NCI-H1417 (cell line): ENCODE results near the gene ABCG2.
"Not testable (repeated sequence)": the region's sequence is repeated elsewhere in the genome, so short reads cannot be mapped to it uniquely, and the experiment has no call there.

Experiments used
- DNase-seq, 3 experiments: peaks; one replicate each; lab custom pipeline; 2025; lab: John Stamatoyannopoulos, UW

ABCG2 gene

GRCh38 chr4:88112856-88113255 is 45.6 kb downstream of the ABCG2 start:
- DNase-seq, result no peak

GRCh38 chr4:88110826-88111225 is 47.6 kb downstream of the ABCG2 start:
- no peak for DNase-seq

GRCh38 chr4:88109123-88109881 is 49.1 kb downstream of the ABCG2 start:
- no peak for DNase-seq

GRCh38 chr4:88108747-88109122 is 49.7 kb downstream of the ABCG2 start:
- DNase-seq, result no peak

DNA sequence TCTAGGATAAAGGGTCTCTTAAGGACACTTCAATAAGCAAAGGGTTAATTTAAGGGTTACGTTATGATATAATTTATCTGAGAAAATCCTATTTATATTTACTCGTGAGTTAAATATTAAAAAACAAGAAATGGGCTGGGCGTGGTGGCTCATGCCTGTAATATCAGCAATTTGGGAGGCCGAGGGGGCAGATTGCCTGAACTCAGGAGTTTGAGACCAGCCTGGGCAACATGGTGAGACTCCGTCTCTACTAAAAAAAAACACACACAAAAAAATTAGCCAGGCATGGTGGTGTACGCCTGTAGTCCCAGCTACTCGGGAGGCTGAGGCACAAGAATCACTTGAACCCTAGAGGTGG is 50.4 kb downstream of the ABCG2 start:
- not testable (repeated sequence) for DNase-seq

- DNase-seq, result no peak
Measured at GRCh38 chr4:88107406-88108107, 50.9 kb downstream of the ABCG2 start.

GRCh38 chr4:88106205-88106604 is 52.2 kb downstream of the ABCG2 start:
- no peak for DNase-seq

- peak in 1 of 3 experiments; percentile 73 for DNase-seq
Measured at GRCh38 chr4:88104902-88105610, 53.4 kb downstream of the ABCG2 start.

DNA sequence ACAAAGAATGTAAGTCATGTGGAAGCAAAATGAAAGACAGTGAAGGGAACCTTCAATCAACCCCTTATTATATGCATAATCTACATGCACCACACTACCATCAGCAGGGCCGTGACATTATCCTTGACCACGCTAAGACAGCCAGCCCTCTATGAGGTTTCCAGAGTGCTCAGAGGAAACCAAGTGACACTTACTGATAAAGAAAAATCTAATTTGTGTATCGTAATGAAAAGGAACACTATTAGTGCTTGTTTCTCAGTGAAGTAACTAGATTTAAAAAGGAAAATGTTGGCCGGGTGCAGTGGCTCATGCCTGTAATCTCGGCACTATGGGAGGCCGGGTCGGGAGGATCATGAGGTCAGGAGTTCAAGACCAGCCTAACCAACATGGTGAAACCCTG is 56.4 kb downstream of the ABCG2 start:
- DNase-seq, result no peak

DNA sequence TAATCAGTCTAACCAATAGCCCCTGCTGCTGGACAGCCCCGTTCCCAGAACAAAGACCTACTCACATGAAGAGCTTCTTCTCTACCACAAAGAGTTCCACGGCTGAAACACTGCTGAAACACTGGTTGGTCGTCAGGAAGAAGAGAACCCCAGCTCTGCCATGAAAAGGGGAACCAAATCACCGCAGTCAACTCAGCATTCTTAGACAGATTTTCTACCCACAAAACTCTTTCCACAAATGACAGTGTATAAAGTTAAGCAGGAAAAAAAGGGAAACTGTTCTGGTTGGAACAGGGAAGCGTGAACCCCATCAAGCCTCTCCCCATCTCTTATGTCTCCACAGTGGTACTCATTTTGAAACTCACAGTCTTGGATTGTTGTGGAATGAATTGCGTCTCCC is 57.3 kb downstream of the ABCG2 start:
- no peak for DNase-seq

- no peak for DNase-seq
Measured at GRCh38 chr4:88098993-88099752, 59.3 kb downstream of the ABCG2 start.

GRCh38 chr4:88097781-88098180 is 60.7 kb downstream of the ABCG2 start:
- no peak for DNase-seq

GRCh38 chr4:88097301-88097700 is 61.1 kb downstream of the ABCG2 start:
- no peak for DNase-seq

DNA sequence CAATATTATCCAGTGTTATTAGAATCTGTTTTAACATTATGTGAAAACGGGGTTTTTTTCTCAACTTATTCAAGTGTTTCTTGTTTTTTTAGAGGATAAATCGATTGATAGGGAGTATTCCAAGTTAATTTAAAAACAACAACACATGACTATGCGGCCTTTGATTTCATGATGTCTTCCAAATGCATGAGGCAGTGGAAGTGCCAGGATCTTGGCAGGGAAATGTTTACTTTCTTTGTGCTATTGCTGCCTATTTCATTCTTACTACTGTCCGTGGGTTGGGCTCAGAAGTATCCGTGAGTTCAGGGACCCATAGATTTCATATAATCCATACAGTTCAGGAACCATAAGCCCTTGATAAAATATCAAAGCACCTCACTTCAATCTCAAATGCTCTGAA is 64.6 kb downstream of the ABCG2 start:
- DNase-seq, result no peak

DNA sequence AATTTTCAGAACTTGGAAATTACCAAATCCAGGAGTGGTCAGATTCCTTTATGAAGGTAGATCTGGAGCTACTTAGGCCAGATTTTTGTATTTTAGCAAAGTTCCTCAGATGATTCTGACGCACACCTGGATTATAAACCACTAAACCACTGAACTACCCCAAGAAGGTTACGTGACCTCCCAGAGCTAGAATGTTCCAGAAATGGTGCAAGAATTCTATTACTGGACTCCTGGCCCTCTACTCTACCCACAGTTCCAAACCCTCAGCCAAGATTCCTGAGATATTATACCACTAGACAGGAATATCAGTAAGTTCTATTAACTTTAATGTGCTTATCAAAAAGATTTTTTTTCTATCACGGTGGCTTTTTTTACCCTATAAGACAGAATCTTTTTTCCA is 67.1 kb downstream of the ABCG2 start:
- DNase-seq, result no peak

DNA sequence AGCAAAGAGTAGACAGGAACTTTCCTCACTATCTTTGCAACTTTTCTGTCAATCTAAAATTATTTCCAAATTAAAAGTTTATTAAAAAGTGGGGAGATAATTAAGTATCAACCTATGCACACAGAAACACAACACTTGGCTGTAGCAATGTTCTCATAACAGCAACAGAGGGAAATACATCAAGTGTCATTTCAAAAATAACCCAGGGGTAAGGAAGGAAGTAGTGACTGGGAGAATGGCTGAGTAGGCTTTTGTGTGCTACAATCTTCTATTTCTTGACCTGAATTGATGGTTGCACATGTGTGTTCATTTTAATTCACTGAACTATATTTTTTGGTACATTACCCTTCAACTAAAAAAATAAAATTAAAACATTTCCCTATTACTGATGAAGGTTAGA is 67.5 kb downstream of the ABCG2 start:
- no peak for DNase-seq

DNA sequence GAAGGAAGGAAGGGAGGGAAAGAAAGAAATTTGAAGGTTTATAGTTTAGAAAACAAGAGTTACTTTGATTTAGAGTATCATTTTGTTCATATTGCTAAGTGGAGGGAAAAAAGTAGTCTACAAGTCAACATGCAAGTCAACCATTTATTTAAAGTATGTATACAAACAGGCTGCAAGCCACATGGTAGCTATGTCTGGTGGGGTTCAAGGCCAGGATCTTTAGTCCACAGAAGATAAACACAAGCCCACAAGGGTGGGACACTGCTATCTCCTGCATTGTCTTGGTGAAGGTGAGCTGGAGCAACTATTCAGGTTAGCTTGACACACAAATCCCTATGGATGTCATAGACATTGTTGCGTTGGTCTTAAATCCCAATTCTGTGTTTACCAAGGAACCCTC is 71.4 kb downstream of the ABCG2 start:
- no peak for DNase-seq

GRCh38 chr4:88080626-88081025 is 77.8 kb downstream of the ABCG2 start:
- no peak for DNase-seq

DNA sequence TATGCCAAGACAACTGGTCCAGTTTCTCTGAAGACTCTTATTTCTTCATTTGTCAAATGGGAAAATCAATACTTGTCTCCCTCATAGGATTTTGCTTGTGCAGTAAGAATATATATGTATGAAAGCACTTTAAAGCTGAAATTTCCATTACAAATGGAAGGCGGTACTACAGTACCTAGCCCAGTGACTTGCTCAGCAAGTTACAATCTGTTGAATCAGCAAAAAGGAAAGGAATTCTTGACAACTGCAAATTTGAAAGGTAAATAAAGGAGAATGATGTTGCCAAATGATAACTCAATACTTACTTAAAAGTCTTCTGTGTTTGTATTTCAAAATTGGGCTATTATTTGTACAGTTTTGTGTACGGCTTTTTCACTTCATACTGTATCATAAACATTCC is 79.9 kb downstream of the ABCG2 start:
- no peak for DNase-seq

DNA sequence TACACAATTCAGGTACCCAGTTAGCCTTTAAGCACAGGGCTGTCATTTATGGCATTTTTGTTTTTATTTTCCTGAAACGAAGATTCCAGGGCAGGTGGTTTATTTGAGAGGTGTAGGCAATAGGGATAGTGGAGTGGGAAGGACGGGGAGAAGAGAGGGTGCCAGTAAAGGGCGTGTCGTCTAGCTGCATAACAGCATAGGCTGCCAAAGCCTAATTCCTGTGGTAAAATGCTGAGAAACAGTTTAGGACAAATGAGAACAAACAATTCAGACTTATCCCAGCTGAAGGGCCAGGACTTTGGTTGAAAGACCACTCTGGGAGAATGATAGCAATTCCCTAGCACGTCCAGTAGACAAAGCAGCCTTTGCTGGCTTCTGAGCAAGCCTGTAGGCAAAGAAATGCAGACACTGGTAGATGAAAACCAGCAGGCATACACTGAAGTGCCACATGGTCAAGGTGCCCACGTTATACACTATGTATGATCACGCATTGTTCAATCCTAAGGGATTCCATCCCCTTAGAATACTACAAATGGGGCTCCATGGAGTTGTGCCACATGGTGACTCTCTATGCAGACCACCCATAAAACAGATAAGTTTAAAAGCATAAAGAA is 80.4 kb downstream of the ABCG2 start:
- no peak for DNase-seq

DNA sequence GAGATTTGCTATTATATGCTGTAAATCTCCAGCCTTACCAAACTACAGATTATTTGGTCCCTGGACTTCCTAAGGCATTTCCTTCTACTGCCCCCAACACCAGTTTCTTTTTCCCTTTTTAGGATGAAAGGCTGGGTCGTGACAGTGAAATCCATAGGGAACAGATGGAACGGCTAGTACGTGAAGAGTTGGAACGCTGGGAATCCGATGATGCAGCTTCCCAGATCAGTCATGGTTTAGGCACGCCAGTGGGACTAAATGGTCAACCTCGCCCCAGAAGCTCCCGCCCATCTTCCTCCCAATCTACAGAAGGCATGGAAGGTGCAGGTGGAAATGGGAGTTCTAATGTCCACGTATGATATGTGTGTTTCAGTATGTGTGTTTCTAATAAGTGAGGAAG is 83.1 kb downstream of the ABCG2 start:
- DNase-seq, result no peak

DNA sequence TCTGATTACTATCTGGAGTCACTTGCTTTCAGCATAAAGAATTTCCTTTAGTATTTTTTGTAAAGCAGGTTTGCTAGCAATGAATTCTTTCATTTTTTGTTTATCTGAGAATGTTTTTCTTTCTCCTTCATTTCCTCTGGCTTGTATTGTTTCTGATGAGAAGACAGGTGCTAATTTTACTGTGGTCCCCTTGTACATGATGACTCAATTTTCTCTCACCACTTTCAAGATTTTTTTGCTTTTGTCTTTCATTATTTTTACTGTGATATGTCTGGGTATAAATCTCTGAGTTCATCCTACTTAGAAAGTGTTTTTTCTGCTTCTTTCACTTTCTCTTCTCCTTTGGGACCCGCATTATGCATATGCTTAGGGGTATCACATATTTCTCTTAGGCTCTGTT is 88.4 kb downstream of the ABCG2 start:
- no peak for DNase-seq
